Stimulated activated CD4-positive, alpha-beta T cell treated with anti-CD3 and anti-CD28 coated beads, Interleukin-2, amount 100 ng/mL, for 4 hours (primary cell): ENCODE data around the gene NEDD4L.
"Not testable (repeated sequence)": the region's sequence is repeated elsewhere in the genome, so short reads cannot be mapped to it uniquely, and the experiment has no call there.

Source experiments
- DNase-seq: peaks from one replicate; pipeline ENCODE4 v3.0.0-alpha.2; 2020; ENCODE audit warnings: low read depth

NEDD4L gene

GRCh38 chr18:58418361-58418760 lies 374.3 kb downstream of the NEDD4L start:
- DNase-seq = no peak

- DNase-seq = no peak
Measured at GRCh38 chr18:58419587-58420199, 375.7 kb downstream of the NEDD4L start.

DNA sequence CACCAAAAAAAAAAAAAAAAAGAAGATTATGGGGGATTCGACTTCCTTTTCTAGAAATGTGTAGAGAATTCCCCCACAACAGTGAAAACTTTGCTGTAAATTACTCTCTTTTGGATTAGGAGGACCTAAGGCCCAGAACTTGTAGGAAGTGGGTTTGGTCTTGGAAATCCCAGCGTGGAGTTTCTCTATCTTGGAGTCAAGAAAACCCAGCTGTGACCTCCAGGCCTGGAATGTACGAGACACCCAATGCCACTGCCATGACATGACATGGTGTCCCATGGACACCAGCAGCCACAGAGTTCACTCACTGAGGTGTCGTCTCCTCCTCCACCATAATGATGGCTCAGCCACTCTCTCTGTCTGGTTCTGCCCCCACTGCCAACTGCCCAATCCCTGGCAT lies 382.6 kb downstream of the NEDD4L start:
- DNase-seq = no peak

GRCh38 chr18:58427321-58427720 lies 383.3 kb downstream of the NEDD4L start:
- no peak for DNase-seq

- no peak for DNase-seq
Measured at GRCh38 chr18:58429442-58429841, 385.4 kb downstream of the NEDD4L start.

DNA sequence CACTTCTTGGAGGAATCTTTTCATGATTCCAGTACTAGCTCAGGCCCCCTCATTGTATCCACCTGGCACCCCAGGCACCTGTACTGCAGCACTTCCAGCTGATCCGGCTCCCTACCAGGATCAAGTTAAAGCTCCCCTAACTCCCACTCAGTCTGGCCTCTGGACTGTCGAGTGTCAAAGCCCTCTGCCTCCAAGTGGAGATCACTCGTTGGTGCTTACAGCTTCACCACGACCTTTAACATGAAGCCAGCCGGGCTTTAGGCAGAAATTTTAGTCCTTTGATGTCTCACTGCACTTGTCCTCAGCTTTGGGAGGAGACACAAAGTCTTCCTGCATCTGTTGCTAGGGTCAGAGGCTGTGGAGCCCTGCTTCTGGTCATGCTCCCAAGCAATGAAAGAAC lies 387.2 kb downstream of the NEDD4L start:
- no peak for DNase-seq

DNA sequence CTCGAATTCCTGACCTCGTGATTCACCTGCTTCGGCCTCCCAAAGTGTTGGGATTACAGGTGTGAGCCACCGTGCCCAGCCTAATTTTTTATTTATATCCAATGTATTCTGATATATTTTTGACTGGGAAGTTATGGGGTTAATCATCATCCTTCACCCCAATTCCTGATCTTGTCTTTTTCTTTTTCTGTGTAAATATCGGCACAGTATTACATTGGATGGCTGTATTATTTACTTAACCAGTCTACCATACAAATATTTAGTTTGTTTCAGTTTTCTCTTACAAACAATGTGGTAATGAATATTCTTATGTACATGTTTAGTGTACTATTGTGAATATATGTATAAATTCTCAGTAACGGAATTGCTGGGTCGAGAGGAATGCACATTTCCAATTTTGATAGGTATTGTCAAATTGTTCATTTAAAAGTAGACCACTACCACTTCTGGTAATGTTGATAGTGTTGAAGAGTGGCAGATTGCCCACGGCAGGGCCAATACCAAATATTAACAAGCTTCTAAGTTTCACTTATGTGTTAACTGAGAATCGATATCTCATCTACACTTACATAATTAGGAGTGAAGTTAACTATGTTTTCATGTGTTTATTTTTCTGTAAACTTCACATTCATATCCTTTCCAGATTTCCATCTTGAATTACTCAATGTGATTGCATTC lies 388.2 kb downstream of the NEDD4L start:
- no peak for DNase-seq

DNA sequence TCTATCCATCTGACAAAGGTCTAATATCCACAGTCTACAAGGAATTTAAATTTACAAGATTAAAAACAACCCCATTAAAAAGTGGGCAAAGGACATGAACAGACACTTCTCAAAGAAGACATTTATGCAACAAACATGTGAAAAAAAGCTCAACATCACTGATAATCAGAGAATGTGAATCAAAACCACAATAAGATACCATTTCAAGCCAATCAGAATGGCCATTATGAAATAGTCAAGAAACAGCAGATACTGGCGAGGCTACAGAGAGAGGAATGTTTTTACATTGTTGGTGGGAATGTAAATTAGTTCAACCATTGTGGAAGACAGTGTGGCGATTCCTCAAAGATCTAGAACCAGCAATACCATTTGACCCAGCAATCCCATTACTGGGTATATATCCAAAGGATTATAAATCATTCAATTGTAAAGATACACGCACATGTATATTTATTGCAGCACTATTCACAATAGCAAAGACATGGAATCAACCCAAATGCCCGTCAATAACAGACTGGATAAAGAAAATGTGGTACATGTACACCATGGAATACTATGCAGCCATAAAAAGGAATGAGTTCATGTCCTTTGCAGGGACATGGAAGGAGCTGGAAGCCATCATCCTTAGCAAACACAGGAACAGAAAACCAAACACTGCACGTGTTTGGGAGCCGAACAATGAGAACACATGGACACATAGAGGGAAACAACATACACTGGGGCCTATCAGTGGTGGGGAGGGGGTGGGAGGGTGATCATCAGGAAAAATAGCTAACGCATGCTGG lies 391.4 kb downstream of the NEDD4L start:
- DNase-seq = not testable (repeated sequence)

DNA sequence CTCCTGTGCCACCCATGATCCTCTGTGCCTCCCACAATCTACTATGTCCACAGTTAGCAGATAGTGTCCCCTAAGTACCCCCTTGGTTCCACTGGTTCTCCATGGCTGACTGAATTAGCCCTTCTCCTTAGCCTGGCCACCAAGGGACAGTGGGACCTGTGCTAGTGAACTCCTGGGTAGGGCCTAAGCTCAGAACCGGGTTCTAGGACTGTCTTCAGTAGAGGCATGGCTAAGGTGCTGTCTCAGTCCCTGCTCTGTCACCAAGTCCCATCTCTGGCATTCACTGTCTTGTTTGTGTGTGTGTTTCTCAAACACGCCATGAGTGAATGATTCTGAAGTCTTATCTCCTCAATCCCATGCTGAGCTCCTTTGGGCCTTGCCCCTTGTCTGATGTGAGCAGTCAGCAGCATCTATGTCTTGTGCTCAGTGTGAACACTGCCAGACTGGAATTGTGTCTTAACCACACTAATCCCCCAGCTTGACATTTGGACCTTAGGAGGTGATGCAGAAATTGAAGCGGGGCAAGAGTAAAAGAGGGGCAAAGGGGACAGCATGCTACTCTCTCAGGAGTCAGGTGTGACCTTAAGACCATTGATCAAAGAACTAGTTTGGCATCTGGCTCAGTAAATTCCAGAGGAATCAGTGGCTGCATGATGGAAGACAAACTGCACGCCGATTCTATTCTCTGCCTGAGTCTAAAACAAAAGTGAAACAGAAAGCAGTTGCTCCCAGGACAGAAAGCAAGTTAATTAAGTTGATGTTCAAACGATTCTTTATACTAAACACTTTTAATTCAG lies 394.3 kb downstream of the NEDD4L start:
- DNase-seq = no peak

DNA sequence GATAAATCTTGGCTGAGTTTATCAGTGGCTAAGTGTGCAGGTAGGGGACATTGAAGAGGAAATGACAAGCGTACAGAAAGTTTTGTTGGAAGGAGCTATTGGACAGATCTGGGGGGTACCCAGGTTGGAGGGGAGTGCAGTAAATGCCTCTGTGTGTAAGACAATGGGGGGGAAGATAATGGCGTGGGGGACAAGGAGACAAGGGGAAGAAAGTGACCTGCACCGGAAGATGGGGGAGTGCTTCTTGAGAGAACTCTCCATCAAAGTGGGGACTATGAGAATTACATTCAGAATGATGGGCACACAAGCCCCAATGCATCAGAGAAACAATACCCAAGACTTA lies 394.9 kb downstream of the NEDD4L start:
- DNase-seq = no peak

DNA sequence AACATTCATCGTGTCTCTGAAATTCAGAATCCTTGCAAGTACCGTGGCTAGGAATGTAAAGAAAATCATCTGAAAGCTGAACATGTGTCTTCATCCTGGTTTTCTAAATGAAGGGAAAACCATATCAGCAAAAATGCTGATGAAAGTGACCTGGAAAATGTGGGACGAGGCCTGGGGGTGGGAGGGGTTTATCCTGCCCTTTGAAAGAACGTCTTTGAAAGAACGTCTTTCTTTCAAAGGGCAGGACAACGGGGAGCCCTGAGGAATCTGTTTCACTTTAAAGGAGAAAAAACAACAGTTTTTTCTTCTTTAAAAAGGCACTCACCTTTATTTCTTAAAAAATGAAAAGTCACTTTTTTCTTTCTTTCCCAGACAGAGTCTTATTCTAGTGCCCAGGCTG lies 399.6 kb downstream of the NEDD4L start:
- no peak for DNase-seq

- no peak for DNase-seq
Measured at GRCh38 chr18:58446391-58447060, 402.5 kb downstream of the NEDD4L start.

GRCh38 chr18:58447402-58448095 lies 403.5 kb downstream of the NEDD4L start:
- DNase-seq = no peak

DNA sequence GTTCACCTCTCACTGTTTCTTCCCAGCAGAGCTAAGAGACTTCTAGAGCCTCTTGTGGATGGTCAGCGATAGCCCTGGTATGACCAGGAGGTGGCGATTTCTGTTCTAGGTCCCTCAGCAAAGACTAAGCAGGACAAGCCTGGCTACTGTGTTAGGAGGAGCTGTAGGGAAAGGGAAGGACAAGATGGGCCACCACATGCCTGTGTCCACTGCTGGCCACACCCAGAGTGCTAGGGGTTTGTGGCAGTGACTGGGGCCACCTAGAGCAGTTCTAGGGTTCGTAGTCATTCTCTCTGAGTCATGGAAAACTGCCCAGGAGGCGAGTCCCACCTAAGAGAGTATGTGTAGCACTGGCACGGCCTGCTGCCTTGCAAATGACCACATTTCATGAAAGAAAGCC lies 405.4 kb downstream of the NEDD4L start:
- no peak for DNase-seq
